NB4 (cell line): Measurements from ENCODE around the gene GRM8.

ENCODE experiments used
- POLR2A ChIP-seq: IDR thresholded peaks from 2 replicates; pipeline ENCODE4 v1.6.1; 2011; ENCODE audit warnings: mild to moderate bottlenecking; ENCODE audit not compliant: insufficient read length; ENCODE audit errors: extremely low read depth
- TF ChIP-seq, protein P1 (sequence below): IDR thresholded peaks from one replicate; pipeline ENCODE4 v1.5.1; 2012; ENCODE audit warnings: low read depth, low read length

DNA sequence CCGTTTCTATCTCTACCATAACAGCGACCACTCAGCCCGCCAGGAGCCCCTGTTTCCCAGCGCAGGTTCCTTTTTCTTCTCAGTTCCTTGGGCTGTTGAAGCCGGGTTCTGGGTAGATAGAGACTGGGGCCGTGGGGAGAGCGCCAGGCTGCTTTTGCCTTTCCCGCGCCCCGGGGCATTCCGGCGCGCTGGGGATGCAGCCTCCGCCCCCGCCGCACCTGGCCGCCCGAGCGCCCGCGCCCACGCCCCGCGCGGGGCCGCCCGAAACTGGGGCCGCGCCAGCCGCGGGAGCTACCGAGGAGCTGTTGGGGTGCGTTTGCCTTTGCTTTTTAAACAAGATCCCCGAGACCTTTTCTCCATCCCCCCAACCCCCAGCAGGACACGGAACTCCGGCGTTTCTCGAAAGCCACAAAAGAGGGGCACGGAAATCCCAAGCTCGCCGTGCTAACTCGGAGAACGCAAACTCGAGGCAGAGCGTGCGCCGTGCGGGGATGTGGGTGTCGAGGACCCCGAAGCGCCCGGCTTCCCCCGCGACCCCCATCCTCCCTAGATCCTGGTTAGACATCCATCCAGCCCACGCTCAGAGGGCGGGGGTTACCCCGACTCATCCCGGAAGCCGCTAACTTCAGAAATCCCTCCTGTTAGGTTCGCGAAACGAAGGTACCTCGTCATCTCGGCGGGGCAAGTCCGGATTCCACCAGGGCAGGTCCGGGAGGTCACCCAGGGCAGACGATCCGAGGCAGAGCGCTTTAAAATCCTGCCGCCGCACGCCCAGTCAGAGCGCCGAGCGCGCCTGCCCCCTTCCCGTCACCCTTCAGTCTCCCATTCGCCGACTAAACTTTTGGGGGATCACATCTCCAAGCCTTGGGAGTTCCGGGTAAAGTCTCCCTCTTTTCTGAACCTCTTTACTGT is 1.0 kb downstream of the GRM8 start:
- no peak for TF ChIP-seq POLR2A
- TF ChIP-seq, protein P1, sequence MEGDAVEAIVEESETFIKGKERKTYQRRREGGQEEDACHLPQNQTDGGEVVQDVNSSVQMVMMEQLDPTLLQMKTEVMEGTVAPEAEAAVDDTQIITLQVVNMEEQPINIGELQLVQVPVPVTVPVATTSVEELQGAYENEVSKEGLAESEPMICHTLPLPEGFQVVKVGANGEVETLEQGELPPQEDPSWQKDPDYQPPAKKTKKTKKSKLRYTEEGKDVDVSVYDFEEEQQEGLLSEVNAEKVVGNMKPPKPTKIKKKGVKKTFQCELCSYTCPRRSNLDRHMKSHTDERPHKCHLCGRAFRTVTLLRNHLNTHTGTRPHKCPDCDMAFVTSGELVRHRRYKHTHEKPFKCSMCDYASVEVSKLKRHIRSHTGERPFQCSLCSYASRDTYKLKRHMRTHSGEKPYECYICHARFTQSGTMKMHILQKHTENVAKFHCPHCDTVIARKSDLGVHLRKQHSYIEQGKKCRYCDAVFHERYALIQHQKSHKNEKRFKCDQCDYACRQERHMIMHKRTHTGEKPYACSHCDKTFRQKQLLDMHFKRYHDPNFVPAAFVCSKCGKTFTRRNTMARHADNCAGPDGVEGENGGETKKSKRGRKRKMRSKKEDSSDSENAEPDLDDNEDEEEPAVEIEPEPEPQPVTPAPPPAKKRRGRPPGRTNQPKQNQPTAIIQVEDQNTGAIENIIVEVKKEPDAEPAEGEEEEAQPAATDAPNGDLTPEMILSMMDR: no peak
